ENCODE measurements around the gene ELAVL1.
A peak's percentile ranks its signal among the peaks of the same experiment; 100 is the strongest.

- peak in 1 of 3 donors; percentile 12 for TF ChIP-seq POLR2AphosphoS5 (IDR thresholded peaks at IDR 0.05)
- no peak for TF ChIP-seq POLR2A (IDR thresholded peaks at IDR 0.05)
These were observed 30.4 kb downstream of the ELAVL1 start for GRCh38 chr19:7975037-7975436.
